Measurements from ENCODE around the gene TDRD5. TPM values are rescaled to one million over a fixed set of nuclear protein-coding genes. Genes with fewer than 3 reads are reported as not detected.

TDRD5 gene
- total RNA-seq, 1 donor from 2014 or later: not detected

DNA sequence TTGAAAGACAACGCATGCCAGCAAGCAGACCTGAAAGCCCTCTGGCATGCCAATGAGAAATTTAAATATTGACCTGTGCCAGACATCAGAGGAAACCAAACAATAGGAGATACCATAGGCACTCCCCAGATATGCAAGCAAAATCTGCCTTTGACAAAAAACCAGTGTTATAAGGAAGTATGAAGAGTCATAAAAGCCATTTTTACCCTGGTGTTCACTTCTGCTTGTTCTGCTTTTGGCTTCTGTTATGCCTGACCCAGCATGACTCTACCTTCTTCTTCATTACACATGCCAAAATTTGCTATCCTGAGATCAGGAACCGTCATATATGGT is 42.3 kb upstream of the TDRD5 start:
- POLR2A ChIA-PET: no interaction called here
- CTCF ChIA-PET: no interaction called here
- Mint-ChIP-seq H3K27ac (no peak overlapping the region), H3K4me1 (no peaks in the 10 kb centered on the region), H3K4me3 (no peak overlapping the region), H3K9me3 (no peaks in the 10 kb centered on the region), H3K36me3 (ENCODE audit: low read depth) (no peaks in the 10 kb centered on the region), H3K27me3 (peaks cover 2% of the 10 kb centered on the region)
- ATAC-seq (ENCODE audit: low read depth) (no peak), DNase-seq (no peak)
- TF ChIP-seq CTCF (IDR thresholded peaks at IDR 0.05): no peak
- intact Hi-C loops (cut with micrococcal nuclease): no loop called here

DNA sequence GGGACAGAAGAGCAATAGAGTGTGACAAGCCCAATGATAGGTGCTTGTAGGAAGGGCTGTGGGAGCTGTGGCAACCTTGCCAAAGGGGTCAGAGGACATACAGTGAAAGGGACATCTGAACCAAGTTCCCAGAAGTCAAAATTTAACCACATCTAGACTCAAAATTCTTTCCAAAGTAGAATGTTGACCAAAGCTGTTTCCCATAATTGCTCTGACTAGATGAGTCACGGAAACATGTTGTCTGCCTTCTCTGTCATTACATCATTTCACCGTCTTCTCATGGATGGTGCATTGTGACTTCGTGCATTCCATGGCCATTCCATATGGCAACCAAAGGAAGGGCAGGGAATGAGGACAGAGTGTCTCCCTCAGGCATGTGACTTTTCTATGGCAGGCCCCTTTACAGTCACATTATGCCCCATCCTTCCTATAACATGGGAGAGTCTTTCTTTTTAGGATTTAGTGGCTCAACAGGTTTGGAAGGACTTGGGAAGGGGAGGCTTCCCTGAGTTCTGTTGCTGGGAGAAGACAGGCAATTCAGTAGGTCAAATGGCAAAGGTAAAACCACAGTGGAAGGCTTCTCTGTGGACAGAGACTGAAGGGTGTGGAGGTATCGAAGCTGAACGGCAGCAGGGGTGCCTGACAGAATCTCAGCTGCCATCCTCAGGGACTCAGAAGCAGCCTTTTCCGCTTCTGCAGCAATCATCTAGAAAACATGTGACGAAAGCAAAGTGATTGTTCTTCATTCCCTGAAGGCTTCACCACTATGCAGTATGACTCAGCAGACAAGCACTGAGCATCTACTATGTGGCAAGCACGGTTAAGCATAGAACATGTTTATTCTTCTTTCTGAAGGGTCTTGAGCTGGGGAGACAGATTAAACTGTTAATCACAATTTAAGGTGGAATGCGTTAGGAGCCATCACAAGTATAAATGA is 40.6 kb upstream of the TDRD5 start:
- no peaks in the 10 kb centered on the region for H3K9me3 Mint-ChIP-seq
- H3K36me3 Mint-ChIP-seq (ENCODE audit: low read depth): no peaks in the 10 kb centered on the region
- no peaks in the 10 kb centered on the region for H3K4me1 Mint-ChIP-seq
- intact Hi-C loops (cut with micrococcal nuclease): no loop called here
- no peak for TF ChIP-seq CTCF (IDR thresholded peaks at IDR 0.05)
- ChIA-PET CTCF (no interaction called here), POLR2A (no interaction called here)
- H3K27me3 Mint-ChIP-seq: peaks cover 8% of the 10 kb centered on the region
- H3K4me3 Mint-ChIP-seq: no peak overlapping the region
- H3K27ac Mint-ChIP-seq: no peak overlapping the region
- peak; percentile 42 for ATAC-seq (ENCODE audit: low read depth)
- no peak for DNase-seq

- no peak overlapping the region for H3K27ac Mint-ChIP-seq
These were observed 37.2 kb upstream of the TDRD5 start for GRCh38 chr1:179554427-179554826.

GRCh38 chr1:179558078-179558477 is 33.6 kb upstream of the TDRD5 start:
- no peaks in the 10 kb centered on the region for H3K4me1 Mint-ChIP-seq
- DNase-seq: no peak
- no peak overlapping the region for H3K27ac Mint-ChIP-seq
- ChIA-PET CTCF (no interaction called here), POLR2A (no interaction called here)
- no peak for TF ChIP-seq CTCF (IDR thresholded peaks at IDR 0.05)
- H3K27me3 Mint-ChIP-seq: peaks cover 6% of the 10 kb centered on the region
- no peaks in the 10 kb centered on the region for H3K9me3 Mint-ChIP-seq
- H3K36me3 Mint-ChIP-seq (ENCODE audit: low read depth): no peaks in the 10 kb centered on the region
- H3K4me3 Mint-ChIP-seq: no peak overlapping the region
- intact Hi-C loops (cut with micrococcal nuclease): no loop called here
- ATAC-seq (ENCODE audit: low read depth): no peak

More at GRCh38 chr1:179554427-179554826, 37.2 kb upstream of the TDRD5 start:
- DNase-seq (no peak), ATAC-seq (ENCODE audit: low read depth) (no peak)
- Mint-ChIP-seq H3K27me3 (peaks cover 8% of the 10 kb centered on the region), H3K9me3 (no peaks in the 10 kb centered on the region), H3K4me3 (no peak overlapping the region), H3K36me3 (ENCODE audit: low read depth) (no peaks in the 10 kb centered on the region), H3K4me1 (no peaks in the 10 kb centered on the region)
- TF ChIP-seq CTCF (IDR thresholded peaks at IDR 0.05): no peak
- CTCF ChIA-PET: no interaction called here
- POLR2A ChIA-PET: no interaction called here
- intact Hi-C loops (cut with micrococcal nuclease): no loop called here

- Mint-ChIP-seq H3K4me3 (peak within 1 kb of the TSS; percentile 25), H3K27me3 (peaks cover 52% of the 10 kb centered on the region), H3K36me3 (ENCODE audit: low read depth) (no peaks in the 10 kb centered on the region), H3K4me1 (peaks cover 8% of the 10 kb centered on the region), H3K9me3 (no peaks in the 10 kb centered on the region), H3K27ac (no peak within 1 kb of the TSS)
- ATAC-seq (ENCODE audit: low read depth) (no peak), DNase-seq (no peak)
- TF ChIP-seq CTCF (IDR thresholded peaks at IDR 0.05): no peak
- POLR2A ChIA-PET: no interaction called here
- intact Hi-C loops (cut with micrococcal nuclease): no loop called here
- CTCF ChIA-PET: no interaction called here
These were observed 15.9 kb upstream of the TDRD5 start, which contains the start of gene NPHS2 for GRCh38 chr1:179575497-179576314. Gene NPHS2 (minus strand): TSS chr1:179575948. CDS start chr1:179575864, 84 bp downstream.

All from activated B cell treated with CpG ODN at 0.5 μM for 24 hours (primary cell).